Stimulated activated CD8-positive, alpha-beta memory T cell treated with anti-CD3 and anti-CD28 coated beads, Interleukin-15, amount 100 ng/mL, for 4 hours (primary cell): ENCODE measurements around the gene DAB2IP.

Experiments
- DNase-seq, 2 donors: peaks; one replicate each; pipeline ENCODE4 v3.0.0-alpha.2; 2020; ENCODE audit warnings: low read depth in 2 of 2

Gene DAB2IP

DNA sequence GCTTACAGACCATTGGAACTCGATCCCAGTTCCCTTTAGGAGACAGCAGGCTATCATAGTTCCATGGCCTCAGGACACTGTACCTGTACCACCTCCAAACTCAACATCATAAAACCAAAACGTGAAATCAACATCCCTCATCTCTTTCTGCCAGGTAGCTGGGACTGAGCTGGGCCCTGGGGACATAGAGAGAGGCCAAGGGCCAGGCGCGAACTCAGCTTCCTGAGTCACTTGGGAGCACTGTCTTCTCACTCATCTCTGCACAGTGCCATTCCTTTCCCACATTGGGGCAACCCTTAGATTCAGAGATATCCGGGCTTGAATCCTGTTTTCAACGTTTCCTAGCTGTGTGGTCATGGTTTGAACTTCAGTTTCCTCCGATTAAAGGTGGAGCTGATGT, 12.2 kb downstream of the DAB2IP start:
- no peak for DNase-seq

DNA sequence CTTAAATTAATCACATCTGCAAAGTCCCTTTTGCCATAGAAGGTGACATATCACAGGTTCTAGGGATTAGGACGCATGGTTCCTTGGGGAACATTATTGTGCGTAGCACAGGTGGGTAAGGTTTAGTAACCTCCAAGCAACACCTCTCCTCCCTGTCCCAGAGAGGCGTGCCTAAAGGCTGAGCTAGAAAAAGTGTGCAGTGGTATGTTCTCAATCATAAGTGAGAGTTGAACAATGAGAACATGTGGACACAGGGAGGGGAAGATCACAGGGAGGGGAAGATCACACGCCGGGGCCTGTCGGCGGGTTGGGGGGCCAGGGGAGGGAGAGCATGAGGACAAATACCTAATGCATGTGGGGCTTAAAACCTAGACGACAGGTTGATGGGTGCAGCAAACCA, 14.9 kb downstream of the DAB2IP start:
- no peak for DNase-seq

DNA sequence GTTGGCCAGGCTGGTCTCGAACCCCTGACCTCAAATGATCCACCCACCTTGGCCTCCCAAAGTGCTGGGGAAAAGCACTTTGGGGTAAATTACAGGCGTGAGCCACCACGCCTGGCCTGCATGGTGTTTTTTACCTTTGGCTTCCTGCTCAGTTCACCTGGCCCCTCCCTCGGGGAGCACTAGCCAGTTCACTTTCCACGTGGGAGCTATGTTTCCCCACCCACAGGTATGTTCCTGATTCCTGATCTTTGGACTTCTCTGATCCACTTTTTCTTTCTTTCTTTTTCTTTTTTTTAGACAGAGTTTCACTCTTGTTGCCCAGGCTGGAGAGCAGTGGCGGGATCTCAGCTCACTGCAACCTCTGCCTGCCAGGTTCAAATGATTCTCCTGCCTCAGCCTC, 15.8 kb downstream of the DAB2IP start:
- DNase-seq, result no peak

DNA sequence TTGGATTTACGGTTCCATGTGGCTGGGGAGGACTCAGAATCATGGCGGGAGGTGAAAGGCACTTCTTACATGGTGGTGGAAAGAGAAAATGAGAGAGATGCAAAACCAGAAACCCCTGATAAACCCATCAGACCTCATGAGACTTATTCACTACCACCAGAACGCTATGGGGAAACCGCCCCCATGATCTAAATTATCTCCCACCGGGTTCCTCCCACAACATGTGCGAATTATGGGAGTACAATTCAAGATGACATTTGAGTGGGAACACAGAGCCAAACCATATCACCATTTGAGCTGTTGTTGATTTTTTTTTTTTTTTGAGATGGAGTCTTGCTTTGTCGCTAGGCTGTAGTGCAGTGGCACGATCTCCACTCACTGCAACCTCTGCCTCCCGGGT, 16.5 kb downstream of the DAB2IP start:
- no peak for DNase-seq

DNA sequence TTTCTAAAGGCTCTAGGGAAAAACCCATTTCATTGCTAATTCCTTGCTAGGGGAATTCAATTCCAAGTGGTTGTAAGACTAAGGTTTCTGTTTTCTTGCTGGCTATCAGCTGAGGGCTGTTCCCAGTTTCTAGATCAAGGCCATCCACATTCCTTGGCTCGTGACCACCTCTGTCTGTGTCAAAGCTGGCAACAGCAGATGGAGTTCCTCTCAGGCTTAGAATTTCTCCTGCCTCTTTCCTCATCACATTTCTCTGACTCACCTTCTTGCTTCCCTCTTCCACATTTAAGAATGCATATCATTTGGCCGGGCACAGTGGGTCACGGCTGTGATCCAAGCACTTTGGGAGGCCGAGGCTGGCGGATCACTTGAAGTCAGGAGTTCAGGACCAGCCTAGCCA, 19.0 kb downstream of the DAB2IP start:
- no peak for DNase-seq

DNA sequence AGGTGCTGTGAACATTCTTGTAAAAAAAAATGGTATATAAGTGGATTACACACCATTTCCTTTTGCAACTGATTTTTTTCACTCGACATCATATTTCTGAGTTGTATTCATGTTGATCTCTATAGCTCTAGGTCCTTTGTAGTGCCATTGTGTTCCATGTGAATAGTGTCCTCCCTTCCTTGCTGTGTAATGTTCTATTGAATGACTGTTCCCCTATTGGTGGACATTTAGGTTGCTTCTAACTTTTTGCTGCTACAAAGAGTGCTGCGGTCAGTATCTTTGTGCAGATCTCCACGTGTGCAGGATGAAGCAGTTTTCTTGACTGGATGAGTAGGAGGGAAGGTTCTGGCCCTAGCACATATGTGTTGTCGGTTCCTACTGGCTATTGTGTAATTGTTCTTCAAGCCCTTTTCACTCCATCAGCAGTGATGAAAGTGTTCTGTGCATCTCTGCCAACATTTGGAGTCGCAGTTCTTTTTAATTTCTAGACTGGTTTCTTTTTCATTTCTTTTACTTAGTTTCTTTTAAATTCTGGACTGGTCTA, 20.2 kb downstream of the DAB2IP start:
- DNase-seq, result no peak

DNA sequence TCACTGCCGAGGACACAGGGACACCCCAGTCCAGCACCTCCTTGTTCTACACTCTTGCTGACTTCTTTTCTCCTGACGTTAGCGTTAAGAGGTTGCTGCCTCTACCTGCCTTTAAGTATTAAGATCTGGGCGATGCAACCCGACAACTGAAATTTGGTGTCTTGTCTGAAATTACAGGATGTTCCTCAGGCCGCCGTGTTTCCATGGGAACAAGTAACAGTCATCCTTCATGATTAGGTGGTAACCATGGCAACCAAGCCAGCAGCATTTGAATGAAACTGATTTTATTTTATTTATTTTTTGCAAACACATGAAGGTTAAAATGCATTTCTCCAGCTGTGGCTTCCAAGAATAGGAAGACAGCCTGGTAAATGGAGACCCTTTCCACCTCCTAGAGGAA, 20.8 kb downstream of the DAB2IP start:
- DNase-seq, result no peak

DNA sequence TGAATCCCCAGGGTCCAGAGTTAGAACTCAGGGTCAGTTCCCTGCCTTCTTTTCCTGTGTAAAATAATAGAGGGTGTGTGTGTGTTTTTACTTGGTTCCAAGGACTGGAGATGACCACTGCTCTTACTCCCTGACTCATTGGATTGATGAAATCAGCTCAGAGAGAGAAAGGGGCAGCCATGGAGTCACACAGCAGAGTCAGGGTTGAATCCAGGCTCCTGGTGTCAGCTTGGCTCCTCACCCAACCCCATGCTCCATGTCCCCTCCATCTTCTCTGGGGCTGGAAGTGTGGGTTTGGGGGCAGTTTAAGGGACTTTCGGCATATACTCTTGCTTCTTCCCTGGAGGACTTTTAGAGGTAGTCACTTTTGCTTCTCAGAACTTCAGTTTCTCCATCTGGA, 21.6 kb downstream of the DAB2IP start:
- DNase-seq, result no peak

DNA sequence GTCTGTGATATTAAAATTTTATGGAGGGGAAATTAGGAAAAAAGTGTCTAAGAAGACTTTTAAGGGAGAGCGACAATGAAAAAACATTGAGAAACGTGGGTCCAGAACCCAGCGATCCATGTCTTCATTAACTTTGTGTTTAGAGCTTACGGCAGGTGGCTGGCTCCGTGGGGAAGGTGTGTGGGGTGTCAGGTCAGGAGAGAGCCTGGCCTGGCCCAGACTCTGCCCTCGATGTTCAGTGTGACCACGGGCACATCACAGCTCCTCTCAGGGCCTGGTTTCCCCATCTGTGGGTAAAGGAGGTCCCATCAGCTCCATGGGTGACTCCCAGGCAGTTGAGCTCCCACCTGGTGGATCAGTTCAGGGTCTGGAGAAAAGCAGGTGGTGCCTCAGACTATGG, 22.1 kb downstream of the DAB2IP start:
- no peak for DNase-seq

DNA sequence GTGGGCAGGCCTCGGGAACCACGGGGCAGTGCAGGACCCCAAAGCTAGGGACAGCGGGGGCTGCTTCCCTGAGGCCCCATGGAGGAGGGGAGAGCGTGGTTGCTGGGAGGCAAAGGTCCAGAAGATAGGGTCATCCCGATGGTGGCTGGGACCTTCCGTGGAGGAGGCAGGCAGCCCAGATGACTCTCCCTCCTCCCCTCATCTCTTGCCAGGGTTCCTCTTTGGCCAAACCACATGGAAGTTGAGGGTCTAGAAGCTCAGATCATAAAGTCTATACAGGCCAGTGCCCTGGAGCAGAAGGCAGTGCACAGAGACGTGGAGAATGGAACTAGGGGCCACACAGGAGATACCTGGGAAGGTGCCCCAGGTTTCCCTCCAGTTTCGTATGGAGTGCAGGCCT, 22.6 kb downstream of the DAB2IP start:
- DNase-seq, result no peak

DNA sequence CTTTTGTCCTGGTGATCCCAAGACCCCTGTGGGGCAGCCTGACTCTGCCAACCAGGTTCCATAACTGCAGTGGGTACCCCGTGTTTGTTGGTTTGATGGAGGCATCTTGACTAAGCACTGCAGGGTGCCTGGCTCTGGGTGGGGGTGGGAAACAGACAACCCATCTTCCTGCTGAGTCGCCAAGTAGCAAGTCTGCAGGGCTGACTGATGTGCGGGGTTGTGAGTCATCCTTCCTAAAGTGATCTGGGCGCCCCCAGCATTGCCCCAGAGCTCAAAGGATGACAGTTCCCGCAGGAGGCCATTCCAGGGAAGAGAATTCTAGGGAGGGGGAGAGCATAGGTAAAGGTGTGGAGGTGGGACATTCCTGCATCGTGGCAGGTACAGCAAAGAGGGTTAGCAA, 23.5 kb downstream of the DAB2IP start:
- no peak for DNase-seq

DNA sequence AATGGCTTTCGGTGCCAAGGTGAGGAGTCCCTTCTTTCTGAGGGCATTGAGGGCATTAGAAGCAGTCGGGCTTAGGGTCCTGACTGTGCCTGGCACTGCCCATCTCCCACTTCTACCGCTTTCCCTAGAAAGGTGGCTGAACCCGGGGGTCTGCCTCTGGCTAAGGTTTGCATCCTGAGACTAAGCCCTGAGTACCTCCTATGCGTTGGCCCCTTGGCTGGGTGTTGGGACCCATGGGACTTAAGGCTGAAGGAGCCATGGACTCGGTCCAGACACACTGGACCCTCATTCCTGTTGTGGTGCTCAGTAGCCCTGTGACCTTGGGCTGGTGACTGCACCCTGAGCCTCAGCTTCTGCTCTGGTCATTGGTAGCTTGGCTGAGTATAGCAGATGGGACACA, 23.9 kb downstream of the DAB2IP start:
- DNase-seq, result no peak

DNA sequence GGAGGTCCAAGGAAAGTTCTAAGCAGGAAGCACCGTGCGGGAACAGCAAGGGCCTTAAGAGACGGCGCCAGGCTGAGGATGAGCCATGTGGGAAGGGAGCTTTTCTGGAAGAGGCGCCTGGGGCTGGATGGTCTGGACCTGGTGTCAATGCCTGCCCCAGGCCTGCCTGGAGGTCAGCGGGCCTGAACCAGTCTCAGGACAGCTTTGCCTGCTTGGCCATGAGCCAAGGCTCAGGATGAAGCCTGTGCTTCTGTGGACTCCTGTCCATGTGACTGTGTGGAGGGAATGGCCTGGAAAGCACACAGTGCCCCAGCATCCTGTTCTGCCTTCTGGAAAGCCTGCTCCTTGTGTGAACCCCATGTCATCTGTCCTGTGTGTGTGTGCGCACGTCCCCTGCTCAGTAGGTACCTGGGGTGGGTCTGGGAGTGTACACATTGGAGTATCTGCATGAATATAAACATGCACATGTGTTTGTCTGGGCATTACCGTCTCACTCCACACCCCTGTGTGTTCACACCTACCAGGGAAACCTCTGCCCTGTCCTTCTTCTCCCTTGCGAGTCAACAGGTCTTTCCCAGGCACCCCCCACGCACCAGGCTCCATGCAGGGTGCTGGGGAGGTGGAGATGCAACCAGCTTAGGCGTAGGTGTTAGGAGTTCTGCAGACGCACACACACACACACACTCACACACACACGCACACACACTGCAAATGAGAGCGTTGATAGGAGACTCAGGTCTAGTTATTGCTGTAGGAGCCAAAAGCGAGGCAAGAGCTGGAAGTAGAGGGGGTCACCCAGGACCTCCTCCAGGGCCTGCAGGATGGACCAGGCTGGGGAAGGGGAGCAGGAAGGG, 24.8 kb downstream of the DAB2IP start:
- no peak for DNase-seq

DNA sequence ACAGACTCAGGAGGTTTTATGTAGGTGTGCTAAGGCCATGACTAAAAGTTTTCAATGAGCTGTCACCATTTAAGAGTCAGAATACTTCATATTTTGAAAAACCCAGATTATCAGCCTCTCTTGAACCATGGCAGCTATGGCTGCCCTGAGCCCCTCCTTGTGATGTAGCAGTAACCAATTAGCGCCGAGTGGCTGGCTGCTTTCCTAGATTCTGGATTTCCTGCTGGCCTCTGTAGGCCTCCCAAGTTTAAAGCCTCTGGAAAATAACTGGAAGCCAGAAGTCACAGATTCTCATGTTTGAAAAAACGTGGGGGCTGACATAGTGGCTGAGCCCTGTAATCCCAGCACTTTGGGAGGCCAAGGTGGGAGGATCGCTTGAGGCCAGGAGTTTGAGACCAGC, 25.5 kb downstream of the DAB2IP start:
- no peak for DNase-seq

DNA sequence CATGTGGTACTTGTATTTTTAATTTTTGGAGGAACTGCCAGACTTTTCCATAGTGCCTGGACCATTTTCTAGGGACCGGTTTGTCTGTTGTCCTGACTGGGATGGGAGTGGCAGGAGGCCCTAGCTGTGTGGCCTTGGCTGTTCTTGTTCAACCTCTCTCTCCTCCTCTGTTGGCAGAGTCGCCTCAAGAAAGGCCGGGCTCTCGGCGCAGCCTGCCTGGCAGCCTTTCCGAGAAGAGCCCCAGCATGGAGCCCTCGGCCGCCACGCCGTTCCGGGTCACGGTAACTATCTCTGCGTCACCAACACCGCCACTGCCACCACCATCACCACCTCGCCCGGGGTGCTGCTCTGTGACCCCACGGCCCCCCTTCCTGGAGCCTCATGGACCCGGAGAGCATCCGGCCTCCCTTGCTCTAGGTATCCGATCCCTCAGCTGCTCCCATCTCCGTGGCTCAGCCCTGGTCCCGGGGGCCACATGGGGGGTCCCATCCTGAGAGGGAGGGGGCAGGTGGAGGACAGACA, 27.1 kb downstream of the DAB2IP start:
- no peak for DNase-seq

DNA sequence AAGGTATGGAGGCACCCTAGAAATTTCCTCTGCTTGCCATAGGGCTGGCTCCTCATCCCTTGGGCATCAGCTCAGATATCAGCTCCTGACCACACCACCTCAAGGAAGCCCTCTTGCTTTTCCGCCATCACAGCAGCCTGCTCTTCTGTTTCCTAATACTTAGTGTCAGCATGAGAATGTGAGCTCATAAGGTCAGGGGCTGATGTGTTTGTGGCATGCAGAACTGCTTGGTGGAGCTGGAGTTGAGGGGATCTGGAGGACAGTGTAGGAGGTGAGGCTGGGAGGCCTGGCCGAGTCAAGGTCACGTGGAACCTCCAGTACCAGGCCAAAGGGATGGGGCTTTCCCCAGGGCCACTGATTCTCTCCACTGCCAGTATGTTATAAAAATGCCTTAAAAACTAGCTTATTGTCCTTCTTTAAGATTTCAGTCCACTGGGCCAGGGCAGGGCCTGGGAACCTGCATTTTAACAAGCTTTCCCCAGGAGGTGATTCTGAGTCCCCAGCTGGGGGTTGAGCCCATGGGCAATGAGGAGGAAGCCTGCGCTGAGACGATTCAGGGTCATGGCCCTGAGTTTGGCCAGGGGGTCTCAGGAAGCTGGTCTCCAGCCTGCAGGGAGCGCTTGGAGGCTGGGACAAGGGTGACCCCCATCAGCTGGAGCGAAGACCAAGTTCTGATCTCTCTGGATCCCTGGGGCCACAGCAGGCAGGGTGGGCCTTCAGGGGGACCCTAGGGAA, 28.6 kb downstream of the DAB2IP start:
- no peak for DNase-seq

DNA sequence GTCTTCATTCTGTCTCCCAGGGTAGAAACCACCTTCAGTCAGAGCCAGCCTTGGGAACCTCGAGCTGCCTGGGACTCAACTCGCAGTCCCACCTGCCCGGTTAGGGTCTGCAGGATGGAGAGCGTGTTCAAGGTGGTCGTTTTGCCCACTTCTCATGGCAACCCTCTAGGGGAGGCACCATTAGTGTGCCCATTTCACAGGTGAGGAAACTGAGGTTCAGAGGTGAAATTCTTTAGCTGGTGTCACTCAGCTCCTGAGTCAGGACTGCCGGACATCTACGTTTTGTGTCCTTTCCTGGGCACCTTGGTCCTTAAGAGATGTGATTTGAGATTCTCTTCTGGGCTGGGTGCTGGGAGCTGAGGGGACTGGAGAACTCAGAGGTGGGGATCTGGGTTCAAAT, 30.0 kb downstream of the DAB2IP start:
- no peak for DNase-seq

DNA sequence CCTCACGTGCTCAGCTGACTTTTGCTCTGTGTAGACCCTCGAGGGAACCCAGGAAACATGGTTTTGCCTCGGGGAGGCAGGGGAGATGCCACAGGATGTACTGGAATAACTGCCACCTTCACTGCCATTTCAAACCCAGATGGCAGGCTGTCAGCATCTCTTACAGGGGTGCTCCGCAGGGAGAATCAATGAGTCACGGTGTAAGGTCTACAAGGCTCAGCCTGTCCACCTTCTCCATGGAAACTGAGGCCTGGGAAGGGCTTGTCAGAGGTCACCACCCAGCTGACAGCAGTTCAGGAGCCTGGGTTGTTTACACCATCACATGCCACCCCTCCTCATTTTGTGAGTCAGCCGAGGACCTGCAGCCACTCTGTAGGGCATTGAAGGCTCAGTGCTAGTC, 30.8 kb downstream of the DAB2IP start:
- no peak for DNase-seq

DNA sequence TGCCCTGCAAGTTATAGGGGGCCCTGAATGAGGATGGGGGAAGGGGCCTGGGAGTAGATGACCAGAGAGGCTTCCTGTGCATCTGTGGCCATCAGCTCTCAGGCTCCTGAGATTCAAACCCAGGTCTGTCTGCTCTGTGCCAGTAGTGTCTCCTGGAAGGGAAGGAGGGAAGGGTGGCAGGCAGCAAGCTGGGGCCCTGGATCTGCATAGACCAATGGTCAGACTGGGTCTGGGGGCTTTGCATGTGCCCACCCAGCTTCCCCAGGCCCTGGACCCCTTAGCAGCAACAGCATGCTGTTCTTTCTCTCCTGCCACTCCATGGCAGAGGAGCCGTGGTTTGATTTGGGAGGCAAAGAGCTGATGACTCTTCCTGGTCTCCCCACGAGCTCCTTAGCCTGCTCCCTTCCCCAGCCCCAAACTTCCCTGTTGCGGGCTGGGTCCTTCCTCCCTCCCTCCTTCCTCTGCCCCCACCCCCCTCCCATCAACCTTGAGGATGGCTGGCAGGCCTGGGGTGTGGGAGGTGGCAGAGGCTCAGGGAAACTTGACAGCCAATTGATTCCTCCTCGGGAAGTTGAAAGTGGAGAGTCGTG, 31.6 kb downstream of the DAB2IP start:
- DNase-seq, result no peak

DNA sequence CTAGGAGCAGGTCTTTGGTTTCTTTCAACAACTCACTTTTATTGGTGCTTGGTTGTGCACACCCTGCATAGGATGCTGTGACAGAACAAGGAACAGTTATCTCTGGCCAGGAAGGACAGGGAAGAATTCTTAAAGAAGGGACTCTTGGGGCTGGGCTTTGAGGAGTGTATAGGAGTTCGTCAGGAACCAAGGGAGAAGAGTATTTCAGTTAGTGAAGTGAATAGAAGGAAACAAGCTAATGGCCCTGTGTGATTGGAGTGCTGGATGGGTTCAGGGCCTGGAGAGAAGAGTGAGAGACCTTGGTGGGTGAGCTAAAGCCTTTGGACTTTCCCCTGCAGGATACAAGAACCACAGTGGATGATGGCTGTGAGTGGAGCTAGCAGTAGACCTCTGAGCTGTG, 32.2 kb downstream of the DAB2IP start:
- DNase-seq, result no peak

DNA sequence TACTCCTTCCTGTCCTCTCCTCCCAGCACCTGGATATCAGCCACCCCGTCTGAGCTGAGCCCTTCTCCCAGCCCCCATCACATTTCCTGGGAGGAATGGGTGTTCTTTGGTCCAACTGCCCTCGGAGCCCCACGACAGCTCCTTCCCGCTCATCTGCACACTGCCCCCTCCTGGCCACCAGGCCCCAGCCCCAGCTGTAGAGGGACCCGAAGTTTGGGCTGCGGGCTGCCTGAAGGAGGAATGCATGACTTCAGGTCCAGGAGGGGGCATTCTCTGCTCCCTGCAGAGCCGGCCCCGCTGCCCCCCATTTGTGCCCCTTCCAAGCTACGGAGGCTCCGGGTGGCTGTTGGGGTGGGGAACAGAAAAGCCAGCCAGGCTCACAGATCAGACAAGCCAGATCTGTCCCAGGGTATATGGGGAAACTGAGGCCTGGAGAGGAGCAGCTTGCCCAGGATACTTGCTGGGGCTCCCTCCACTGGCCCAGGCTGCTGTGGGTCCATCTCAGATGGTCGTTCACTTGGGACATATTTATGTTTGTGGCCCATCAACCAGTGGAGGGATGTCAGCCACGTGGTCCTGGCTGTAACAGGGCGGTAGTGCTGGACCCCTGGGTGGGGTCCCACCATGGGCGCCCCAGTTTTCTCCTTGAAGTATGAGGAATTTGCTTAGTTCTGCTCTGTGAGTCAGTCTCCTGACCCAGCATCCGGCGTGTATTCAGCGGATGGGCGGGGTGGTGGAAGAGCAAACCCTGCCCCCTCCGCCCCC, 33.1 kb downstream of the DAB2IP start:
- no peak for DNase-seq
